Measurements from ENCODE around the gene AUP1.

- no peak for TF ChIP-seq PKNOX1 (IDR thresholded peaks at IDR 0.05)
- TF ChIP-seq CTBP1 (IDR thresholded peaks at IDR 0.05; ENCODE audit: borderline replicate concordance), result no peak
- TF ChIP-seq ZNF384 (IDR thresholded peaks at IDR 0.05), result no peak
- 0 out of 2 replicates have a peak, but pooled peaks have one; percentile 26 for TF ChIP-seq LEF1 (IDR thresholded peaks at IDR 0.05; ENCODE audit: borderline replicate concordance)
- TF ChIP-seq HDGF (IDR thresholded peaks at IDR 0.05; ENCODE audit: borderline replicate concordance), result no peak
Observed at GRCh38 chr2:74548285-74548899, 18.9 kb upstream of the AUP1 start.
